ENCODE data around the gene PSMD3. TPM values are rescaled to one million over a fixed set of nuclear protein-coding genes. Genes with fewer than 3 reads are reported as not detected.

Gene PSMD3
- total RNA-seq, 1 experiment from 2014 or later, result 174 TPM

DNA sequence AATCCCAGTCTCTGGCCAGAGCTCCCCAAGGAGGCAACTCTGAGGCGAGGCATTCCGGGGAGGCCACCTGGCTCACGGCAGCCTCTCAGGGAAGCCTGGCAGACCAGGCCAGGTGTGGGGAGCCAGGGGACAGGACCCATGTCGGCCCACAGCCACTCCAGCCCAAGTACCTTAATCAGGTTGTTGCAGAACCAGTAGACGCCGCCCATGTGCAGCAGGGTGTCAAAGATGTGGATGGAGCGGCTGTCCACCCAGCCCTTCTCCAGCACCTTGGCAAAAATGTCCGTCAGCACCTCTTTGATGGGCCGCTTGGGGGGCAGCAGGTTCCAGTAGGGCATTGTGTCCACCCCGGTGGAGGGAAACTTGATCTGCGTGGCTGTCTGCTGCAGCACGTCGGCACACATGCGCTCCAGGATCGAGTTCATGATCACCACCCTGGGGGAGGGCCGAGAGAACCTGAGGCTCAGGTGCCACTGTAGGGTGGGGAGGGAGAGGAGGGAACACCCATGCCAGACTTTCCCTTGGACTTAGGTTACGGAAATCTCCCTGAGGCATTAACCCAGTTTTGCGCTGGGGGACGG, 42.4 kb downstream of the PSMD3 start:
- no peak overlapping the region for H2BK120ac ChIP-seq (ENCODE audit: low read depth, low read length, poor library complexity, severe bottlenecking)
- Mint-ChIP-seq H3K9me3 (no peaks in the 10 kb centered on the region; a peak in 1 of 5 replicates), H3K4me3 (no peak overlapping the region), H3K27me3 (ENCODE audit: low read depth) (no peaks in the 10 kb centered on the region), H3K4me1 (peaks cover 14 to 25% of the 10 kb centered on the region in 2 experiments), H3K27ac (no peak overlapping the region; a peak in 2 of 7 replicates), H3K36me3 (ENCODE audit: insufficient read depth in 1 of 3, low read depth in 3 of 3) (peaks cover 26 to 68% (median 62%) of the 10 kb centered on the region in 3 experiments; a peak in 6 of 7 replicates)
- no peak overlapping the region for H2AK5ac ChIP-seq (ENCODE audit: insufficient read length, low read length)
- no peaks in the 10 kb centered on the region for H3K27me3 ChIP-seq (ENCODE audit: insufficient read depth, low read length)
- H3K27ac ChIP-seq (ENCODE audit: insufficient read length, low read depth, low read length), result no peak overlapping the region
- no peak overlapping the region for H2BK12ac ChIP-seq (ENCODE audit: insufficient read length, low read depth, low read length)
- H3K18ac ChIP-seq (ENCODE audit: insufficient read length, low read depth, low read length), result no peak overlapping the region
- WGBS (ENCODE audit: extremely low coverage, insufficient read length, low lambda C conversion rate), result no CpG with 5 or more reads among the region's 19 CpGs
- H4K20me1 ChIP-seq (ENCODE audit: control insufficient read depth, insufficient read depth, insufficient read length), result no peaks in the 10 kb centered on the region
- H2BK5ac ChIP-seq (ENCODE audit: insufficient read length, low read length), result no peak overlapping the region
- no peak overlapping the region for H2BK20ac ChIP-seq (ENCODE audit: low read depth, low read length, poor library complexity, severe bottlenecking)
- peaks cover 1% of the 10 kb centered on the region; the same call in 1 of the 2 replicates for H3K4me1 ChIP-seq (ENCODE audit: insufficient read depth, low read length)
- H3K23ac ChIP-seq (ENCODE audit: insufficient read length, low read depth, low read length), result no peak overlapping the region
- no peak overlapping the region for H3T11ph ChIP-seq (ENCODE audit: low read length)
- no peak overlapping the region for H3K4me2 ChIP-seq (ENCODE audit: insufficient read depth, insufficient read length, low read length)
- no peaks in the 10 kb centered on the region for H3K23me2 ChIP-seq (ENCODE audit: insufficient read length, low read depth, low read length, poor library complexity, severe bottlenecking)
- no peak overlapping the region for H2BK15ac ChIP-seq (ENCODE audit: low read depth, low read length)
- no peaks in the 10 kb centered on the region for H3K79me1 ChIP-seq (ENCODE audit: insufficient read depth, low read depth, low read length, poor library complexity, severe bottlenecking)
- no peak for TF ChIP-seq CTCF (conservative IDR thresholded peaks at IDR 0.05)
- H4K91ac ChIP-seq (ENCODE audit: insufficient read length, low read depth, low read length), result no peak overlapping the region
- no peak overlapping the region for H3K4ac ChIP-seq (ENCODE audit: low read depth, low read length)
- H4K5ac ChIP-seq (ENCODE audit: insufficient read length, low read depth, low read length), result no peak overlapping the region
- no peaks in the 10 kb centered on the region for H3K79me2 ChIP-seq (ENCODE audit: insufficient read depth, low read length)
- no peak overlapping the region for H4K8ac ChIP-seq (replicated peaks; ENCODE audit: insufficient read length, low read depth, low read length)
- no peak overlapping the region for H2AFZ ChIP-seq (ENCODE audit: low read length)
- no peak overlapping the region for H3K56ac ChIP-seq (ENCODE audit: insufficient read length, low read depth, low read length)
- H3K14ac ChIP-seq (ENCODE audit: insufficient read depth, low read length), result no peak overlapping the region
- H3K9me3 ChIP-seq (ENCODE audit: control insufficient read depth, low read depth, low read length), result no peaks in the 10 kb centered on the region
- no peak overlapping the region for H3K9ac ChIP-seq (ENCODE audit: extremely low read depth, insufficient read length, low read length)
- DNase-seq, result no peak
